ENCODE measurements around the gene NDUFB2.

- TF ChIP-seq CTCF (conservative IDR thresholded peaks at IDR 0.05; ENCODE audit: low read depth, low read length): no peak
- TF ChIP-seq EZH2 (IDR thresholded peaks at IDR 0.05; ENCODE audit: low read length, unreplicated experiment): no peak
- TF ChIP-seq EZH2phosphoT487 (IDR thresholded peaks at IDR 0.05; ENCODE audit: borderline replicate concordance, low read length): no peak
Measured at GRCh38 chr7:140723574-140723973, 27.1 kb downstream of the NDUFB2 start.
